GM19193 (cell line): Measurements from ENCODE around the gene ERFE.

Experiments
- POLR2A ChIP-seq: IDR thresholded peaks from 4 replicates; pipeline ENCODE4 v1.6.1; 2011; ENCODE audit not compliant: insufficient read depth, insufficient read length; ENCODE audit errors: extremely low read depth

ERFE gene, protein sequence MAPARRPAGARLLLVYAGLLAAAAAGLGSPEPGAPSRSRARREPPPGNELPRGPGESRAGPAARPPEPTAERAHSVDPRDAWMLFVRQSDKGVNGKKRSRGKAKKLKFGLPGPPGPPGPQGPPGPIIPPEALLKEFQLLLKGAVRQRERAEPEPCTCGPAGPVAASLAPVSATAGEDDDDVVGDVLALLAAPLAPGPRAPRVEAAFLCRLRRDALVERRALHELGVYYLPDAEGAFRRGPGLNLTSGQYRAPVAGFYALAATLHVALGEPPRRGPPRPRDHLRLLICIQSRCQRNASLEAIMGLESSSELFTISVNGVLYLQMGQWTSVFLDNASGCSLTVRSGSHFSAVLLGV

DNA sequence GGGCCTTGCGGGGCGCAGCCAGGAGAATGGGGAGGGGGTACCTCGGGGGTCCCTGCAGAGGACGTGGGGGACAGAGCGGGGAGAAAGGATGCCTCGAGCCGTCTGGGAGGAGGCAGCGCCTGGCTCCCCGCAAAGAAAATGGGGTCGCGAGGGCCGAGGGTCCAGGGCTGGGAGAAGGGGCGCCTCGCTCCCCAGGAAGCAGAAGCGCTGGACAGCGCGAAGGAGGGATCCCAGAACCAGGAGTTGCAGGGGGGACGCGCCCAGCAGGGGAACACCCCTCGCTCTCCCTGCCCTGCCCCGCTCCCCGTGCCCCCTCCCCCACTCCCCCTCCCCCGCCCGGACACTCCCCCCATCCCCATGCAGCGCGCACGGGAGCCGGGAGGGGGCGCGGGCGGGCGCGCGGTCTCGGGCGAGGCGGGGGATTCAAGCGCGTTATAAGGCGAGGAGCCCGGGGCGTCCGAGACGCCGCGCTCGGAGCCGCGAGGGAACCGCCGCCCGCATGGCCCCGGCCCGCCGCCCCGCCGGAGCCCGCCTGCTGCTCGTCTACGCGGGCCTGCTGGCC is at the start of gene ERFE:
TSS of gene ERFE (plus strand) at position 462 of the 562 bp plus-strand sequence. CDS start at position 500, 38 bp downstream.
- no peak for TF ChIP-seq POLR2A

DNA sequence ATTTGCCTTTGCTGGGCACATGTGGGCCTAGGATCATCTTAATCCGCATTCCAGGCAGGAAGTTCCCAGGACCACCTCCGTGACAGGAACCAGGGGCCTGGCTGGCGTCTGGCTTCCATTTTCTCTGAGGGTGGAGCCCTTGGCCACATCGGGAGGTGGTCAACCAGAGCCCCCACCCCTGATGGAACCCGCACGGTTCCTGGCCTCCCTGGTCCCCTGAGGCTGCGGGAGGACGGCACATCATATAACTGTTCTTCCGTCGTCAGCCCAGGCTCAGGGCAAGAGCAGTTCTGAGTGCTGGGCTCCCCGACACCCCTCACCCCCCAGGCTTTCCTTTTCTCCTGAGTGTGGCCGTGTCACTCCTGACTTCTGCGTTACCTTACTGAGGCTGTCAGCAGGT is 45.2 kb upstream of the ERFE start:
- no peak for TF ChIP-seq POLR2A

DNA sequence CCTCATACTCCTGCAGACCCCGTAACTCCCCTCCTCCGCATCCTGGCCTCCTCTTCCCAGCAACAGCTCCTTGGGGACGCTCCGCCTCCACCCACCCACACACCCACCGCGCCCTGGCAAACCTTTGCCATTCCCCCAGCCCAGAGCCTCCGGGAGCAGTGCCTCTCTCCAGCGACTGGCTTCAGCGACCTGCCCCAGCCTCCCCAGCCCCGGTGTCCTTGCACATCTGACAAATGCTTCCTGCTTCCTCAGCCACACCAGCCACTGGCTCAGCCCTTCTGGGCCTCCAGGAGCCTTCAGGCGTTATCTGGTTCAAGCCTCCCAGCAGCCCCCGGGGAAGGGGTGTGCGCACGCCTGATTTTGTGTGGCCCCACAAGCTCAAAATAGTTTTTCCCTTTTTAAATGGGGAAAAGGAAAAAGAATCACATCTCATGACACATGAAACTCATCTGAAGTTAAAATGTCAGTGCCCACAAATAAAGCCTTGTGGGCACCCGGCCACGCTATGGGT is 44.4 kb upstream of the ERFE start:
- TF ChIP-seq POLR2A, result no peak

DNA sequence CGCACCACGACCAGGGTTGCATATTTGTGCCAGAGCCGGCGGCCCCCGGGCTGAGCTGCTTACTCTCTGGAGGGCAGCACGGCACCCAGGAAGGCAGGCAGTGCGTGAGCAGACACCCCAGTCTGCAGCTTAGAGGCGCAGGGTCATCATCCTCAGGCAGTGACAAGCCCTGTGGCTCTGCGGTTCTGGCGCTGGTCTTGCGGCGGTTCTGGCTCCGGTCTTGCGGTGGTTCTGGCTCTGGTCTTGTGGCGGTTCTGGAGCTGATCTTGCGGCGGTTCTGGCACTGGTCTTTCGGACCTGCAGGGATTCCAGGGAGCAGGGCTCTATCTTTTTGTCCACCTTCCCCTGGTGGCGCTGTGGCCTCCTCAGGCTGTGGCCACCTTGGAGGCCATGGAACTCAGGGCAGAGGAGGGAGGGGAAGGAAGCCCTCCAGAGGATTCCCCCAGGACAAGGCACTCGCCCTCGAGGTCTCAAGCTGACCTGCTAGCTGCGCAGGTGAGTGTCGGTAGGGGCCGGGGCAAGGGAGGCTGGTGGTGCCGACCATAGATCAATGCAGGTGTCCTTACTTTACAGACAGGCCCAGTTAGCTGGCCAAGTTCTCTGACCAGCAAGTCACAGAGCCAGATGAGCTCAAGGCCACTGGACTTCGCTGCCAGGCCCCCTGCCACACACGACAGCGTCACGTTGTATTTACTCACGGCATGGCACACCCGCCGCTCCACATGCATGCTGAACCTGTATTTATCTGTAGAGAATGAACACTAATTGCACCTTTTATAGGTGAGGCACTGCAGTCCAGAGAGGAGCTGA is 43.7 kb upstream of the ERFE start:
- no peak for TF ChIP-seq POLR2A

DNA sequence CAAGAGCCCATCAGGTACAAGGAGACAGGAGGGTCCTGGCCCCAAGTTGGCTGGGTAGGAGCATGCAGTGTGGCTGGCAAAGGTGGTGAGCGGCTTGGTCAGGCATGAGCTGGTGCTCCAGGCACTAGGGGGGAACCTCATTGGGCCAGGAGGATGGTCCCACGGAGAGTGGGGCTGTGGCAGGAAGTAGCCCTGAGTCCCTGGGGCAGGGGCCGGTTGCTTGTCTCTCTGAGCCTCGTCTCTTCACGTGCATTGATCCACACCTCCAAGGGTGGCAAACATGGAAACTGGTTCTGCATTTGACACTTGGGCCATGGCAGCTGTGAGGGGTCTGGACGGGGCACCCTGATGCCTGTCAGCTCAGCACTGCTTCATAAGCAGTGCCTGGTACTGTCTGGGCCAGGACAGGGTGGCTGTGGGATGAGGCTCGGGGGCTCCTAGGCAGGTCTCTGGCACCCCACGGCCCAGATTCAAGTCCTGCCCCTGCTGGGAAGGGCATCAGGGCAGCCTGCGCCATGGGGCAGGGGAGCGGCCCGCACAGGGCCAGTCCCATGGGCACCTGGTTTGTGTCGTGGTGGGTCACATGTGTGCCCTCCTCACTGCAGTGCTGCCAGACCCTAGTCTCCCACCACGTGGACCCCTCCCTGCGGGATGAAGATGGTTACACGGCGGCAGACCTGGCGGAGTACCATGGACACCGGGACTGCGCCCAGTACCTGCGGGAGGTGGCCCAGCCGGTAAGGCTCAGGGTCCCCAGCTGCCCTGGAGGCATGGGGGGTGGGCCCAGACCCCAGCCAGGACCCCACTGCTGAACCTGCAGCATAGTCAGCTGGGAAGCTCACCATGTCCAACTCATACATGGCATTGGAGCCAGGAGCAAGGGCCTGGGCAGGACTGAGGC is 42.2 kb upstream of the ERFE start:
- no peak for TF ChIP-seq POLR2A

DNA sequence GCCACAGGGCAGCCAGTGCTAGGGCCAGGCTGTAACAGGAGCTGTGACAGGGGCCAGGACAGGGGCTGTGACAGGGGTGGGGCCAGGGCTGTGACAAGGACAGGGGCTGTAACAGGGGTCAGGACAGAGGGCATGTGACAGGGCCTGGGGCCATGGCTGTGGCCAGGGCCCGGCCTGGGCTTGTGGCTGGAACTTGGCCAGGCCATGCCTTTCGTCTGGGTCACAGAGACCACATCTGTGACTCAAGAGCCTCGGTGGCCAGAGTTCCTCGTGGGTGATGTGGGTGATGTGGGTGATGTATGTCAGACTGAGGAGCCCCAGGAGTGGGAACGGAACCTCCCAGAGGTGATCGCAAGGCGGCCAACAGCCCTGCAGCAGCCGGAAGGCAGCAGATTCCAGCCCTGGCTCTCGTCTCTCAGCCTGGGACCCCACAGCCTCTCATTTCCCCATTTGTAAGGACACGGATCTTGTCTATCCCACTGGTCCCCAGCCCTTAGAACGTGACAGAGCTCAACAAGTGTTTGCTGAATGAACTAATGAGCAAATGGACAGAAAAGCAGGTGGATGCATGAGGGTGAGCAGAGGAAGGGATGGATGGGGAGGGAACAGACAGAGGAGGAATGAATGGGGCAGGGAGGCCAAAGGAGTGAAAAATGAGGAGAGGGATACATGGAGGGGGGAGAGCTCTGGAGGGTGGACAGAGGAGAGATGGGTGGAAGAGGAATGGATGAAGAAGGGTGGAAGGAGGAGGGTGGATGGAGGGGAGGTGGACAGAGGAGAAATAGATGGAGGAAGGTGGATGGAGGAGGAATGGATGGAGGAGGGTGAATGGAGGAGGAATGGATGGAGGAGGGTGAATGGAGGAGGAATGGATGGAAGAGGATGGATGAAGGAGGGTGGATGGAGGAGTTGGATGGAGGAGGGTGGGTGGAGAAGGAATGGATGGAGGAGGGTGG is 41.3 kb upstream of the ERFE start:
- no peak for TF ChIP-seq POLR2A

DNA sequence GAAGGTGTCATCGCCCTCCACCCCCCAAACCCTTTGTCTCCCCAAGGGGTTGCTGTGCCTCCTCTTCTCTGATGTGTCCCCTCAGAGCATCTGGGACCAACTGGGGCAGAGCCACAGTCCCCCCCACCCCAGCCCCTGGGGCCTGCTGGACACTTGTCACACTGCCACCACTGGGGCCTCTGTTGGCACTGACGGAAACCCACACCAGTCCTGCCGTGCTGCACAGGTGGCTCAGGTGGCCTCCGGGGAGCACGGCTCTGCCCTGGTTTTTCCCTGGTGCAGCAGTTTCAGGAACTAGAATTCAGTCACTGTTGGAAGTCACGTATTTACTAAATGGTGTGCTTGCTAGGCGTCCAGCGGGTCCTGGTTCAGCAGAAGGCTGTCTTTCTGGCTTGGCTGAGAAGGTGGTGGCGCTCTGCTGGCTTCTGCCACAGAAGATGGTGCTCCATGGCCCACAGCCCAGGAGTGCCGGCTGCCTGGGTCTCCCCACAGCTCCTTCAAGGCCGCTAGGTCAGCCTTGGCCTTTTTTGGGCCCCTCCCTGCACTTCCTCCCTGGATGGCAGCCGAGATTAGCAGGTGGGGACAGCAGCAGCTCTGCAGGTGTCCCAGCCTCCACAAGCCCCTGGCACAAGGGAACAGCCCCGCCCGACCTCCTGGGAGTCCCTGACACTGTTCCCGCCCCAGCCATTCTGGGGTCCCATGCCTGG is 38.9 kb upstream of the ERFE start:
- no peak for TF ChIP-seq POLR2A

DNA sequence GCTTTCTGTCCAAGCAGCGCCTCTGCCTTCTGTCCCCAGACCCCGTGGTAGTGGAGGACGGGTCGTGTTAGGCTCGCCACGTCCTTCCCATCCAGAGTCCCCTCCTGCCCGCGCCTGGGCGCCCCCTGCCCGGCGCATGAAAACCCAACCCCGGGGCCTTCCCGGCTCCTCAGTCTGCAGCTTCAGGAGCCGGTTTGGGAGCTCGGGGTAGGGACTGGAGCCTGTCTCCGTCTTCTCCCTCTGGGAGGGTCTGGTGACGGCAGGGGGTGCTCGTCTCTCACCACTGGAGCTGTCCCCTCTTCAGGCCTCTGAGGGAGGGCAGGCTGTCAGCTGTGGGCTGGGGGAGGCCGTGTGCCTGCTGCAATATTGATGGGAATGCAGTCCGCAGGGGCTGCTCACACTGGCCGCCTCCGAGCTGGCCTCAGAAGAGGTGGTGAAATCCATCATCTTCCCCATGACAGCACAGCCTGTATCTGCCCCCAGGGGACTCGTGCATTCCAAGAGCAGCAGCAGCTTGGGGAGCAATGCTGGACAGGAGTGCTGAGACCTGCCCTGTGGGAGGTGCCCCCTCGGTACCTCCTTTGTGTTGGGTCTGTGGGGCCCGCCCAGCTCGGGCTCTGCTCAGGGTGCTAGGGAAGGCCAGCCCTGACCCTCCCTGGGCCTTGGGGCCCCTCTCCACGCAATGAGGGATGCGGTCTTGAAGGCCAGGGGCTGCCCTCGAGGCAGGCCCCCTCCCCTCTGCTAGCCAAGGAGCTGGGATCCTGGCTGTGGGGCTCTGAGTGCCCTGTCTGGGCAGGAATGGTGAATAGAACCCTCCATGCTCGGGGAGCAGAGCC is 38.1 kb upstream of the ERFE start:
- no peak for TF ChIP-seq POLR2A

DNA sequence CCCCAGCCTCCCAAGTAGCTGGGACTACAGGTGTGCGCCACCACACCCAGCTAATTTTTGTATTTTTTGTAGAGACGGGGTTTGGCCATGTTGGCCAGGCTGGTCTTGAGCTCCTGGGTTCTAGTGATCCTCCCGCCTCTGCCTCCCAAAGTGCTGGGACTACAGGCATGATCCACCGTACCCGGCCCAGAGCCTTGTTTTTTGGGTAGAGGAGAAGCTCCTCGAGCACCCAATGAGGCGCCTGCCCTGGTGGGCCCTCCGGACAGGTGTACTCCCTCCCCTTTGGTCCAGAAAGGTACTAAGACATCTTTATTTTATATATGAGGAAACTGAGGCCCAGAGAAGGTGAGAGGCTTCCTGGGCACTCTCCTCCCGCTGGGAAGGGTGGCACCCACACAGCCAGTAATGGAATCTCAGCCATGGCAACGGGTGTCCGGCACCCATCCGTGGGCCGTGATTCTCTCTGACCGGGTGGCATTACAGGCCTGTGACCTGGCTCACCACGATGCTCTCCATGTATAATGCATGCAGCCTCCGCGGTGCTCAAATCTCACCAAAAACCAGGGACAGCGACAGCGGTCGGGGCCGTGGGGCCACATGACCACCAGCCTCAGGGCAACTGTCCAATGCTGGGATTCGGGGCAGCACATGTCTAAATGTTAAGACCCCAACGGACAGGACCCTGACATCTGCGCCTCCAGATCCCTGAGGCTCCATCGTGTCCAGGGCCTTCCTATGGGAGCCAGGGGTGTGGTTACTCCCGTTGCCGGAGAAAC is 37.1 kb upstream of the ERFE start:
- no peak for TF ChIP-seq POLR2A

DNA sequence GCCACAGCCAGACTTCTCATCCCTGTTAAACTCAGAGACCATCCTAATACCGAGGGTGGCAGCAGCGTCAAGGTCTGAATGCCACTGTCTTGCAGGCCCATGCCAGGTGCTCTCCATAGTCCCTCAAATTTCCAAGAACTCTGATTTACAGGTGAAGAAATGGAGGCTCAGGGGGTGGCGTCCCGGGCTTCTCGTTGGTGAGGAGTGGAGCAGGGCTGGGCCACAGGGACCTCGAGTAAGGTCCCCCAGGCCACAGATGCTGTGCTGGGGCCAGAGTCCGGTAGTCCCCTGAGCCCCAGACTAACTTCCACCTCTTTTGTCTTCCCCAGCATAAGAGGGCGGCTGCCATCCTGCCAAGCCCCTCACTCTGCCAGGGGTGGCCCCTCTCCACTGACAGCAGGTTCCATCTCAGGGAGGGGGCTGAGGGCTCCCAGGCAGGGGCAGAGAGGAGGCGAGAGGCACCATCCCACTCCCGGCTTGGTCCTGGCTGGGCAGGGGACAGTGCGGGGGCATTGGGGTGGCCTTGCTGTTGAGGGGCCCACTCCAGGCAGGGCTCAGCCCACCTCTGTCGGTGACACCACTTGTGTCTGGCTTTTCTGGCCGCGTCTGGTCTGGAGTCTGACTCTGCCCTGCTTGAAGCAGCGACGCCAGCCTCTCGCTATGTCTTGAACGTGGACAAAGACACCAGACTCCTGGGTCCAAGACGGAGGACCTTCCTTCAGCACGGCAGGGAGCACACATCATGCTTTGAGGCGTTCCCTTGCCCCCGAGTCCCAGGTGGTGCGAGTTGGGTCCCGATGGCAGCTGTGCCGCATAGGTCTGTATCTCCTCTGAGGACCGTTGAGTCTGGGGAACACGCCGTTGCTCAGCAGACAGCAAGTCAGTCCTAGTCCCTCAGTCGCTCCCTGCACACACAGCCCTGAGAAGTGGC is 36.2 kb upstream of the ERFE start:
- TF ChIP-seq POLR2A, result no peak
